ENCODE measurements around the gene STK32A.

STK32A gene

GRCh38 chr5:147234825-147235635 is at the start of gene STK32A:
STK32A (plus strand) TSS chr5:147235026; CDS start chr5:147239635, 4,609 bp downstream.
- Mint-ChIP-seq H3K27me3 (peaks cover 45% of the 10 kb centered on the region), H3K4me3 (peak within 1 kb of the TSS; percentile 37), H3K27ac (no peak within 1 kb of the TSS), H3K9me3 (no peaks in the 10 kb centered on the region), H3K4me1 (no peaks in the 10 kb centered on the region), H3K36me3 (no peaks in the 10 kb centered on the region)

GRCh38 chr5:147187099-147187540 is 47.7 kb upstream of the STK32A start:
- no peaks in the 10 kb centered on the region for H3K9me3 Mint-ChIP-seq
- peaks cover 2% of the 10 kb centered on the region for H3K27me3 Mint-ChIP-seq
- no peak overlapping the region for H3K4me3 Mint-ChIP-seq
- H3K36me3 Mint-ChIP-seq = no peaks in the 10 kb centered on the region
- H3K4me1 Mint-ChIP-seq = peaks cover 5% of the 10 kb centered on the region
- no peak overlapping the region for H3K27ac Mint-ChIP-seq

- Mint-ChIP-seq H3K4me3 (no peak overlapping the region), H3K27me3 (peaks cover 2% of the 10 kb centered on the region), H3K27ac (no peak overlapping the region), H3K4me1 (peaks cover 5% of the 10 kb centered on the region), H3K9me3 (no peaks in the 10 kb centered on the region), H3K36me3 (no peaks in the 10 kb centered on the region)
These were observed 46.4 kb upstream of the STK32A start for GRCh38 chr5:147188200-147189108.

GRCh38 chr5:147189109-147189424 is 45.8 kb upstream of the STK32A start:
- Mint-ChIP-seq H3K4me1 (peaks cover 5% of the 10 kb centered on the region), H3K36me3 (no peaks in the 10 kb centered on the region), H3K27ac (no peak overlapping the region), H3K4me3 (no peak overlapping the region), H3K27me3 (peaks cover 2% of the 10 kb centered on the region), H3K9me3 (no peaks in the 10 kb centered on the region)

GRCh38 chr5:147190331-147190730 is 44.5 kb upstream of the STK32A start:
- Mint-ChIP-seq H3K4me3 (no peak overlapping the region), H3K27ac (no peak overlapping the region), H3K4me1 (peaks cover 5% of the 10 kb centered on the region), H3K36me3 (no peaks in the 10 kb centered on the region), H3K27me3 (peaks cover 2% of the 10 kb centered on the region), H3K9me3 (no peaks in the 10 kb centered on the region)

GRCh38 chr5:147193123-147193522 is 41.7 kb upstream of the STK32A start:
- peaks cover 5% of the 10 kb centered on the region for H3K4me1 Mint-ChIP-seq
- H3K27ac Mint-ChIP-seq = no peak overlapping the region
- no peak overlapping the region for H3K4me3 Mint-ChIP-seq
- no peaks in the 10 kb centered on the region for H3K9me3 Mint-ChIP-seq
- no peaks in the 10 kb centered on the region for H3K36me3 Mint-ChIP-seq
- H3K27me3 Mint-ChIP-seq = peaks cover 3% of the 10 kb centered on the region

- H3K27ac Mint-ChIP-seq = no peak overlapping the region
- no peaks in the 10 kb centered on the region for H3K4me1 Mint-ChIP-seq
- no peak overlapping the region for H3K4me3 Mint-ChIP-seq
- H3K36me3 Mint-ChIP-seq = no peaks in the 10 kb centered on the region
- no peaks in the 10 kb centered on the region for H3K9me3 Mint-ChIP-seq
- H3K27me3 Mint-ChIP-seq = peaks cover 4% of the 10 kb centered on the region
These were observed 34.8 kb upstream of the STK32A start for GRCh38 chr5:147200004-147200403.

GRCh38 chr5:147203213-147203612 is 31.6 kb upstream of the STK32A start:
- peaks cover 5% of the 10 kb centered on the region for H3K27me3 Mint-ChIP-seq
- H3K4me1 Mint-ChIP-seq = no peaks in the 10 kb centered on the region
- H3K27ac Mint-ChIP-seq = no peak overlapping the region
- H3K9me3 Mint-ChIP-seq = no peaks in the 10 kb centered on the region
- H3K4me3 Mint-ChIP-seq = no peak overlapping the region
- no peaks in the 10 kb centered on the region for H3K36me3 Mint-ChIP-seq

- no peak overlapping the region for H3K4me3 Mint-ChIP-seq
- H3K27me3 Mint-ChIP-seq = peaks cover 5% of the 10 kb centered on the region
- no peaks in the 10 kb centered on the region for H3K4me1 Mint-ChIP-seq
- H3K27ac Mint-ChIP-seq = no peak overlapping the region
- H3K9me3 Mint-ChIP-seq = no peaks in the 10 kb centered on the region
- H3K36me3 Mint-ChIP-seq = no peaks in the 10 kb centered on the region
These were observed 30.2 kb upstream of the STK32A start for GRCh38 chr5:147204576-147204975.

GRCh38 chr5:147208134-147208533 is 26.7 kb upstream of the STK32A start:
- Mint-ChIP-seq H3K9me3 (no peaks in the 10 kb centered on the region), H3K27ac (no peak overlapping the region), H3K4me3 (no peak overlapping the region), H3K27me3 (peaks cover 3% of the 10 kb centered on the region), H3K36me3 (no peaks in the 10 kb centered on the region), H3K4me1 (no peaks in the 10 kb centered on the region)

- no peaks in the 10 kb centered on the region for H3K36me3 Mint-ChIP-seq
- no peaks in the 10 kb centered on the region for H3K9me3 Mint-ChIP-seq
- no peak overlapping the region for H3K4me3 Mint-ChIP-seq
- no peak overlapping the region for H3K27ac Mint-ChIP-seq
- H3K27me3 Mint-ChIP-seq = peaks cover 4% of the 10 kb centered on the region
- H3K4me1 Mint-ChIP-seq = peaks cover 3% of the 10 kb centered on the region
These were observed 18.2 kb upstream of the STK32A start for GRCh38 chr5:147216552-147217154.

- no peak overlapping the region for H3K4me3 Mint-ChIP-seq
- peaks cover 4% of the 10 kb centered on the region for H3K27me3 Mint-ChIP-seq
- H3K4me1 Mint-ChIP-seq = peaks cover 4% of the 10 kb centered on the region
- no peaks in the 10 kb centered on the region for H3K36me3 Mint-ChIP-seq
- H3K9me3 Mint-ChIP-seq = no peaks in the 10 kb centered on the region
- no peak overlapping the region for H3K27ac Mint-ChIP-seq
These were observed 11.5 kb upstream of the STK32A start for GRCh38 chr5:147223343-147223742.

- H3K27ac Mint-ChIP-seq = no peak overlapping the region
- no peak overlapping the region for H3K4me3 Mint-ChIP-seq
- H3K36me3 Mint-ChIP-seq = no peaks in the 10 kb centered on the region
- no peaks in the 10 kb centered on the region for H3K9me3 Mint-ChIP-seq
- H3K27me3 Mint-ChIP-seq = no peaks in the 10 kb centered on the region
- H3K4me1 Mint-ChIP-seq = peaks cover 4% of the 10 kb centered on the region
These were observed 10.7 kb upstream of the STK32A start for GRCh38 chr5:147223948-147224791.

- H3K4me1 Mint-ChIP-seq = peaks cover 4% of the 10 kb centered on the region
- H3K27ac Mint-ChIP-seq = no peak overlapping the region
- no peaks in the 10 kb centered on the region for H3K9me3 Mint-ChIP-seq
- peaks cover 1% of the 10 kb centered on the region for H3K27me3 Mint-ChIP-seq
- H3K36me3 Mint-ChIP-seq = no peaks in the 10 kb centered on the region
- H3K4me3 Mint-ChIP-seq = no peak overlapping the region
These were observed 8.9 kb upstream of the STK32A start for GRCh38 chr5:147225938-147226337.

GRCh38 chr5:147226512-147226911 is 8.3 kb upstream of the STK32A start:
- Mint-ChIP-seq H3K9me3 (no peaks in the 10 kb centered on the region), H3K4me3 (no peak overlapping the region), H3K27ac (no peak overlapping the region), H3K4me1 (peaks cover 4% of the 10 kb centered on the region), H3K27me3 (peaks cover 6% of the 10 kb centered on the region), H3K36me3 (no peaks in the 10 kb centered on the region)
